HEK293 (cell line): ENCODE measurements around the gene C1orf174.

Experiments used
- CTCF ChIA-PET: fragments of 350-600 bp; formaldehyde crosslinking; extraction: SDS; loops from one replicate; lab custom pipeline; 2021; ENCODE audit warnings: antibody characterized with exemption; lab: Yijun Ruan, JAX
- POLR2A ChIA-PET: fragments of 300-600 bp; formaldehyde crosslinking; extraction: SDS; loops from one replicate; lab custom pipeline; 2020; ENCODE audit warnings: antibody characterized with exemption, inconsistent platforms; lab: Yijun Ruan, JAX
- H3K27ac ChIP-seq: fragments of 200-500 bp; sonication (Bioruptor generic); 2 replicates; pipeline ENCODE4 v1.5.1; 2014; ENCODE audit warnings: low read depth, low read length, control low read depth, inconsistent platforms; ENCODE audit errors: extremely low read depth
- H3K36me3 ChIP-seq, 2 experiments: fragments of 200-500 bp in 1 of 2; sonication (Bioruptor generic) in 1 of 2; 1 replicate in 1 of 2; 2 replicates in 1 of 2; pipeline ENCODE4 v1.5.1; 2014 to 2017; ENCODE audit warnings: inconsistent platforms in 2 of 2, low read length in 2 of 2; ENCODE audit not compliant: control insufficient read depth in 2 of 2, insufficient read depth in 1 of 2
- H3K4me1 ChIP-seq: fragments of 200-500 bp; sonication (Bioruptor generic); 2 replicates; pipeline ENCODE4 v1.5.1; 2014; ENCODE audit warnings: mild to moderate bottlenecking, low read length, inconsistent platforms; ENCODE audit not compliant: control insufficient read depth, insufficient read depth
- H3K4me3 ChIP-seq: 2 replicates; pipeline ENCODE4 v1.5.1; 2011; ENCODE audit warnings: low read depth, mild to moderate bottlenecking, control low read depth, low read length, moderate library complexity
- H3K9me3 ChIP-seq: fragments of 200-500 bp; sonication (Bioruptor generic); 2 replicates; pipeline ENCODE4 v1.5.1; 2014; ENCODE audit warnings: low read depth, low read length, inconsistent platforms; ENCODE audit not compliant: control insufficient read depth, insufficient read depth
- ATF2 ChIP-seq: fragments of 450-650 bp; formaldehyde crosslinking; IDR thresholded peaks from 2 replicates; pipeline ENCODE4 v1.5.1; 2016; ENCODE audit warnings: missing biosample characterization, missing genetic modification characterization, low read depth
- BCL11A ChIP-seq: fragments of 450-650 bp; formaldehyde crosslinking; IDR thresholded peaks from 2 replicates; pipeline ENCODE4 v1.5.1; 2016; ENCODE audit warnings: low read depth, missing biosample characterization, missing genetic modification characterization
- BCL6B ChIP-seq: fragments of 450-650 bp; formaldehyde crosslinking; IDR thresholded peaks from 2 replicates; pipeline ENCODE4 v1.5.1; 2017; ENCODE audit warnings: missing biosample characterization, missing genetic modification characterization
- GLIS1 ChIP-seq: fragments of 450-650 bp; formaldehyde crosslinking; IDR thresholded peaks from 2 replicates; pipeline ENCODE4 v1.5.1; 2016; ENCODE audit warnings: missing biosample characterization, missing genetic modification characterization
- HOXC10 ChIP-seq: sonication (generic); formaldehyde crosslinking; IDR thresholded peaks from 2 replicates; pipeline ENCODE4 v1.8.1; 2023; ENCODE audit warnings: mild to moderate bottlenecking, missing genetic modification reagents
- IKZF3 ChIP-seq: fragments of 450-650 bp; IDR thresholded peaks from 2 replicates; pipeline ENCODE4 v1.5.0; 2018; ENCODE audit warnings: missing biosample characterization, mild to moderate bottlenecking, missing genetic modification characterization, moderate library complexity
- ZBTB6 ChIP-seq: fragments of 450-650 bp; formaldehyde crosslinking; IDR thresholded peaks from 2 replicates; pipeline ENCODE4 v1.5.1; 2017; ENCODE audit warnings: missing biosample characterization, missing genetic modification characterization
- ZNF112 ChIP-seq: fragments of 450-650 bp; formaldehyde crosslinking; IDR thresholded peaks from 2 replicates; pipeline ENCODE4 v1.5.0; 2017; ENCODE audit warnings: missing biosample characterization, missing genetic modification characterization
- ZNF148 ChIP-seq: fragments of 450-650 bp; formaldehyde crosslinking; IDR thresholded peaks from 2 replicates; pipeline ENCODE4 v1.5.0; 2017; ENCODE audit warnings: missing biosample characterization, missing genetic modification characterization, borderline replicate concordance
- ZNF174 ChIP-seq: fragments of 450-650 bp; formaldehyde crosslinking; IDR thresholded peaks from 2 replicates; pipeline ENCODE4 v1.5.0; 2017; ENCODE audit warnings: missing biosample characterization, mild to moderate bottlenecking, missing genetic modification characterization
- ZNF18 ChIP-seq: fragments of 450-650 bp; formaldehyde crosslinking; IDR thresholded peaks from 2 replicates; pipeline ENCODE4 v1.5.1; 2016; ENCODE audit warnings: missing biosample characterization, missing genetic modification characterization
- ZNF239 ChIP-seq: fragments of 450-650 bp; formaldehyde crosslinking; IDR thresholded peaks from 2 replicates; pipeline ENCODE4 v1.5.1; 2016; ENCODE audit warnings: missing biosample characterization, missing genetic modification characterization
- ZNF311 ChIP-seq: fragments of 450-650 bp; formaldehyde crosslinking; IDR thresholded peaks from 2 replicates; pipeline ENCODE4 v1.5.1; 2017; ENCODE audit warnings: missing biosample characterization, missing genetic modification characterization, borderline replicate concordance
- ZNF350 ChIP-seq: fragments of 450-650 bp; formaldehyde crosslinking; IDR thresholded peaks from 2 replicates; pipeline ENCODE4 v1.5.0; 2017; ENCODE audit warnings: missing biosample characterization, mild to moderate bottlenecking, missing genetic modification characterization
- ZNF354C ChIP-seq: fragments of 450-650 bp; formaldehyde crosslinking; IDR thresholded peaks from 2 replicates; pipeline ENCODE4 v1.5.1; 2016; ENCODE audit warnings: missing biosample characterization, missing genetic modification characterization, low read depth, borderline replicate concordance
- ZNF391 ChIP-seq: fragments of 450-650 bp; formaldehyde crosslinking; IDR thresholded peaks from 2 replicates; pipeline ENCODE4 v1.5.1; 2016; ENCODE audit warnings: low read depth, missing biosample characterization, missing genetic modification characterization, borderline replicate concordance
- ZNF529 ChIP-seq: fragments of 450-650 bp; formaldehyde crosslinking; IDR thresholded peaks from 2 replicates; pipeline ENCODE4 v1.5.1; 2017; ENCODE audit warnings: missing genetic modification characterization, missing biosample characterization; ENCODE audit not compliant: insufficient replicate concordance
- ZNF670 ChIP-seq: fragments of 450-650 bp; formaldehyde crosslinking; IDR thresholded peaks from 2 replicates; pipeline ENCODE4 v1.5.1; 2016; ENCODE audit warnings: missing biosample characterization, missing genetic modification characterization, low read depth
- ZNF776 ChIP-seq: fragments of 450-650 bp; formaldehyde crosslinking; IDR thresholded peaks from 2 replicates; pipeline ENCODE4 v1.5.0; 2017; ENCODE audit warnings: missing biosample characterization, missing genetic modification characterization, borderline replicate concordance
- ZNF843 ChIP-seq: fragments of 450-650 bp; formaldehyde crosslinking; IDR thresholded peaks from 2 replicates; pipeline ENCODE4 v1.5.1; 2016; ENCODE audit warnings: missing biosample characterization, missing genetic modification characterization

The C1orf174 gene

GRCh38 chr1:3942416-3943122 lies 42.5 kb upstream of the C1orf174 start:
- Histone ChIP-seq H3K4me1 (no peaks in the 10 kb centered on the region), H3K27ac (no peak overlapping the region), H3K9me3 (no peaks in the 10 kb centered on the region), H3K4me3 (no peak overlapping the region), H3K36me3 (no peaks in the 10 kb centered on the region)
- TF ChIP-seq BCL6B (tag by site-specific recombination) = no peak
- TF ChIP-seq BCL11A (tag by site-specific recombination) = no peak
- no peak for TF ChIP-seq ZNF350 (tag by site-specific recombination)
- TF ChIP-seq ZNF18 (tag by site-specific recombination) = no peak
- no peak for TF ChIP-seq ZNF174 (tag by site-specific recombination)
- ChIA-PET CTCF (no interaction called here), POLR2A (no interaction called here)

- CTCF ChIA-PET = no interaction called here
- POLR2A ChIA-PET = no interaction called here
- no peaks in the 10 kb centered on the region for H3K4me1 ChIP-seq
- TF ChIP-seq ZNF148 (tag by site-specific recombination) = no peak
- TF ChIP-seq ZNF354C = no peak
- TF ChIP-seq ZNF670 (tag by site-specific recombination) = no peak
- TF ChIP-seq ZNF239 (tag by site-specific recombination) = no peak
- no peak for TF ChIP-seq HOXC10 (CRISPR knock-in tag)
- TF ChIP-seq ZNF112 (tag by site-specific recombination) = no peak
- TF ChIP-seq IKZF3 (tag by site-specific recombination) = no peak
- no peak for TF ChIP-seq ZNF391
- TF ChIP-seq GLIS1 (tag by site-specific recombination) = no peak
- TF ChIP-seq ZNF529 = no peak
- no peak for TF ChIP-seq ZNF311 (tag by site-specific recombination)
- no peak for TF ChIP-seq ZBTB6
- TF ChIP-seq ATF2 (tag by site-specific recombination) = no peak
- TF ChIP-seq ZNF776 (tag by site-specific recombination) = no peak
- TF ChIP-seq ZNF843 (tag by site-specific recombination) = no peak
- no peak overlapping the region for H3K4me3 ChIP-seq
- H3K9me3 ChIP-seq = no peaks in the 10 kb centered on the region; the same call in 1 of the 2 replicates
- no peaks in the 10 kb centered on the region for H3K36me3 ChIP-seq
- H3K27ac ChIP-seq = no peak overlapping the region
Measured at GRCh38 chr1:3940754-3941345, 40.8 kb upstream of the C1orf174 start.
